HG03060 (cell line): ENCODE measurements around the gene ETV3.
"Not testable (repeated sequence)": the region's sequence is repeated elsewhere in the genome, so short reads cannot be mapped to it uniquely, and the experiment has no call there.

ENCODE experiments used
- ATAC-seq: cut with Tn5 transposase; IDR thresholded peaks from one replicate; pipeline ENCODE4 v1.9.1; 2021; ENCODE audit warnings: low read depth, moderate number of reproducible peaks; ENCODE audit not compliant: unreplicated experiment

The ETV3 gene

GRCh38 chr1:157138220-157139051, at the start of gene ETV3:
ETV3 (minus strand) TSS chr1:157138395; CDS start chr1:157136352, 2,043 bp downstream.
- ATAC-seq, result peak; percentile 47

GRCh38 chr1:157186281-157186992, 48.2 kb upstream of the ETV3 start:
- ATAC-seq, result no peak

- no peak for ATAC-seq
These were observed 45.7 kb upstream of the ETV3 start for GRCh38 chr1:157183870-157184269.

GRCh38 chr1:157182371-157182770, 44.2 kb upstream of the ETV3 start:
- not testable (repeated sequence) for ATAC-seq

- no peak for ATAC-seq
These were observed 43.6 kb upstream of the ETV3 start for GRCh38 chr1:157181790-157182189.

- ATAC-seq, result no peak
These were observed 43.1 kb upstream of the ETV3 start for GRCh38 chr1:157181258-157181657.

GRCh38 chr1:157178490-157178889, 40.3 kb upstream of the ETV3 start:
- ATAC-seq, result no peak

- ATAC-seq, result no peak
These were observed 39.7 kb upstream of the ETV3 start for GRCh38 chr1:157177733-157178394.

GRCh38 chr1:157176591-157177121, 38.5 kb upstream of the ETV3 start:
- ATAC-seq, result no peak

- ATAC-seq, result no peak
These were observed 37.8 kb upstream of the ETV3 start for GRCh38 chr1:157176016-157176415.

- ATAC-seq, result no peak
These were observed 35.8 kb upstream of the ETV3 start for GRCh38 chr1:157173900-157174410.

GRCh38 chr1:157173241-157173640, 35.0 kb upstream of the ETV3 start:
- not testable (repeated sequence) for ATAC-seq

GRCh38 chr1:157172591-157172990, 34.4 kb upstream of the ETV3 start:
- not testable (repeated sequence) for ATAC-seq

GRCh38 chr1:157171903-157172503, 33.8 kb upstream of the ETV3 start:
- ATAC-seq, result not testable (repeated sequence)

GRCh38 chr1:157170677-157171515, 32.7 kb upstream of the ETV3 start:
- no peak for ATAC-seq

- ATAC-seq, result no peak
These were observed 29.8 kb upstream of the ETV3 start for GRCh38 chr1:157168015-157168414.

- ATAC-seq, result no peak
These were observed 29.2 kb upstream of the ETV3 start for GRCh38 chr1:157167437-157167836.

- ATAC-seq, result no peak
These were observed 28.4 kb upstream of the ETV3 start for GRCh38 chr1:157166590-157166989.
